ENCODE results near the gene ASIC1. TPM values are rescaled to one million over a fixed set of nuclear protein-coding genes. Genes with fewer than 3 reads are reported as not detected.
"Not testable (repeated sequence)": the region's sequence is repeated elsewhere in the genome, so short reads cannot be mapped to it uniquely, and the experiment has no call there.

Gene ASIC1
- total RNA-seq, 1 experiment from 2014 or later: 6.0 TPM

GRCh38 chr12:50024805-50025186 lies 32.6 kb upstream of the ASIC1 start:
- Histone ChIP-seq H3K9me2 (replicated peaks; ENCODE audit: low read length) (no peaks in the 10 kb centered on the region), H3K27me3 (ENCODE audit: low read length) (no peaks in the 10 kb centered on the region), H3K9ac (ENCODE audit: low read length) (peak overlapping the region; percentile 93), H3K4me2 (ENCODE audit: low read length) (peak overlapping the region; percentile 84), H3K27ac (ENCODE audit: low read length) (peak overlapping the region; percentile 63), H3K79me2 (ENCODE audit: low read length) (peaks cover 55% of the 10 kb centered on the region), H3F3A (ENCODE audit: low read length, unreplicated experiment) (no peaks in the 10 kb centered on the region), H3K36me3 (ENCODE audit: low read depth, low read length) (peaks cover 13% of the 10 kb centered on the region), H3K9me3 (ENCODE audit: low read length) (no peaks in the 10 kb centered on the region), H4K20me1 (ENCODE audit: low read length) (peaks cover 19% of the 10 kb centered on the region), H3K4me3 (ENCODE audit: low read length) (peak overlapping the region; percentile 82), H2AFZ (ENCODE audit: low read length) (peak overlapping the region; percentile 77), H3K4me1 (ENCODE audit: insufficient read depth, low read length) (peaks cover 14% of the 10 kb centered on the region)
- BruUV-seq (replicated peaks): TSS peak; percentile 59
- no peak for TF ChIP-seq EZH2 (IDR thresholded peaks at IDR 0.05; ENCODE audit: low read length, unreplicated experiment)
- TF ChIP-seq EZH2phosphoT487 (IDR thresholded peaks at IDR 0.05; ENCODE audit: borderline replicate concordance, low read length): no peak
- no peak for TF ChIP-seq CTCF (conservative IDR thresholded peaks at IDR 0.05; ENCODE audit: low read depth, low read length)
- CTCF ChIA-PET: interaction anchor here (0.6 kb wide), 1 partner anchor 60 kb away, joined by 5 read pairs; no protein-coding TSS in a partner anchor
- intact Hi-C loops (cut with micrococcal nuclease): no loop called here
- ATAC-seq: peak; percentile 55
- POLR2A ChIA-PET (ENCODE audit: unreplicated experiment): no interaction called here
- DNase-seq: no peak

GRCh38 chr12:50025187-50026059 lies 32.0 kb upstream of the ASIC1 start, which contains the start of gene RACGAP1:
RACGAP1 (minus strand) TSS chr12:50025494; CDS start chr12:50016715, 8,779 bp downstream.
- Histone ChIP-seq H3K9ac (ENCODE audit: low read length) (peak within 1 kb of the TSS; percentile 93), H4K20me1 (ENCODE audit: low read length) (peaks cover 17% of the 10 kb centered on the region), H3K27ac (ENCODE audit: low read length) (peak within 1 kb of the TSS; percentile 63), H3K4me3 (ENCODE audit: low read length) (peak within 1 kb of the TSS; percentile 82), H3K9me3 (ENCODE audit: low read length) (no peaks in the 10 kb centered on the region), H3K4me1 (ENCODE audit: insufficient read depth, low read length) (peaks cover 14% of the 10 kb centered on the region), H3F3A (ENCODE audit: low read length, unreplicated experiment) (no peaks in the 10 kb centered on the region), H3K36me3 (ENCODE audit: low read depth, low read length) (peaks cover 13% of the 10 kb centered on the region), H3K79me2 (ENCODE audit: low read length) (peaks cover 49% of the 10 kb centered on the region), H3K27me3 (ENCODE audit: low read length) (no peaks in the 10 kb centered on the region), H2AFZ (ENCODE audit: low read length) (peak within 1 kb of the TSS; percentile 85), H3K9me2 (replicated peaks; ENCODE audit: low read length) (no peaks in the 10 kb centered on the region), H3K4me2 (ENCODE audit: low read length) (peak within 1 kb of the TSS; percentile 84)
- intact Hi-C loops (cut with micrococcal nuclease): no loop called here
- CTCF ChIA-PET: interaction anchor here (0.6 kb wide), 2 partner anchors 45 to 59 kb away, joined by 3 to 5 read pairs; no protein-coding TSS in a partner anchor
- POLR2A ChIA-PET (ENCODE audit: unreplicated experiment): no interaction called here
- BruUV-seq (replicated peaks): TSS peak; percentile 58
- no peak for TF ChIP-seq EZH2phosphoT487 (IDR thresholded peaks at IDR 0.05; ENCODE audit: borderline replicate concordance, low read length)
- no peak for TF ChIP-seq EZH2 (IDR thresholded peaks at IDR 0.05; ENCODE audit: low read length, unreplicated experiment)
- TF ChIP-seq CTCF (conservative IDR thresholded peaks at IDR 0.05; ENCODE audit: low read depth, low read length): no peak
- ATAC-seq: peak; percentile 99
- DNase-seq: peak; percentile 100

- Histone ChIP-seq H3K9ac (ENCODE audit: low read length) (no peak overlapping the region), H2AFZ (ENCODE audit: low read length) (no peak overlapping the region), H3F3A (ENCODE audit: low read length, unreplicated experiment) (no peaks in the 10 kb centered on the region), H3K4me2 (ENCODE audit: low read length) (no peak overlapping the region), H3K36me3 (ENCODE audit: low read depth, low read length) (peaks cover 11% of the 10 kb centered on the region), H3K79me2 (ENCODE audit: low read length) (peaks cover 36% of the 10 kb centered on the region), H3K4me3 (ENCODE audit: low read length) (no peak overlapping the region), H3K27me3 (ENCODE audit: low read length) (no peaks in the 10 kb centered on the region), H3K27ac (ENCODE audit: low read length) (no peak overlapping the region), H3K9me2 (replicated peaks; ENCODE audit: low read length) (no peaks in the 10 kb centered on the region), H4K20me1 (ENCODE audit: low read length) (peaks cover 12% of the 10 kb centered on the region), H3K9me3 (ENCODE audit: low read length) (no peaks in the 10 kb centered on the region), H3K4me1 (ENCODE audit: insufficient read depth, low read length) (peaks cover 14% of the 10 kb centered on the region)
- BruUV-seq (replicated peaks): no TSS peak
- DNase-seq (no peak), ATAC-seq (no peak)
- TF ChIP-seq CTCF (conservative IDR thresholded peaks at IDR 0.05; ENCODE audit: low read depth, low read length) (no peak), EZH2phosphoT487 (IDR thresholded peaks at IDR 0.05; ENCODE audit: borderline replicate concordance, low read length) (no peak), EZH2 (IDR thresholded peaks at IDR 0.05; ENCODE audit: low read length, unreplicated experiment) (no peak)
- POLR2A ChIA-PET (ENCODE audit: unreplicated experiment): no interaction called here
- CTCF ChIA-PET: no interaction called here
- intact Hi-C loops (cut with micrococcal nuclease): no loop called here
Observed at GRCh38 chr12:50026691-50027090, 30.7 kb upstream of the ASIC1 start.

GRCh38 chr12:50030449-50030848 lies 26.9 kb upstream of the ASIC1 start:
- H3K4me3 ChIP-seq (ENCODE audit: low read length); H3K36me3 ChIP-seq (ENCODE audit: low read depth, low read length); H3K27ac ChIP-seq (ENCODE audit: low read length); H3F3A ChIP-seq (ENCODE audit: low read length, unreplicated experiment); POLR2A ChIA-PET (ENCODE audit: unreplicated experiment); H3K9ac ChIP-seq (ENCODE audit: low read length); intact Hi-C loops (cut with micrococcal nuclease); H3K27me3 ChIP-seq (ENCODE audit: low read length); H3K9me2 ChIP-seq (replicated peaks; ENCODE audit: low read length); BruUV-seq (replicated peaks); DNase-seq; ATAC-seq; H3K4me1 ChIP-seq (ENCODE audit: insufficient read depth, low read length); H3K9me3 ChIP-seq (ENCODE audit: low read length); H3K4me2 ChIP-seq (ENCODE audit: low read length); H4K20me1 ChIP-seq (ENCODE audit: low read length); H3K79me2 ChIP-seq (ENCODE audit: low read length); H2AFZ ChIP-seq (ENCODE audit: low read length): not testable (repeated sequence)
- CTCF ChIA-PET: interaction anchor here (0.6 kb wide), 1 partner anchor 27 kb away, joined by 6 read pairs; no protein-coding TSS in a partner anchor

Data from PC-3 (cell line).